Measurements from ENCODE around the gene RBPJ.
"Not testable (repeated sequence)": the region's sequence is repeated elsewhere in the genome, so short reads cannot be mapped to it uniquely, and the experiment has no call there.

The RBPJ gene

GRCh38 chr4:26302031-26302899 is 18.5 kb upstream of the RBPJ start:
- FAIRE-seq: no peak

- FAIRE-seq: no peak
Observed at GRCh38 chr4:26303008-26303407, 17.8 kb upstream of the RBPJ start.

GRCh38 chr4:26307037-26307800 is 13.6 kb upstream of the RBPJ start:
- FAIRE-seq: no peak

GRCh38 chr4:26308568-26308967 is 12.2 kb upstream of the RBPJ start:
- FAIRE-seq: no peak

- no peak for FAIRE-seq
Observed at GRCh38 chr4:26310264-26310663, 10.6 kb upstream of the RBPJ start.

GRCh38 chr4:26311633-26312032 is 9.2 kb upstream of the RBPJ start:
- no peak for FAIRE-seq

GRCh38 chr4:26315316-26315932 is 5.4 kb upstream of the RBPJ start:
- FAIRE-seq: not testable (repeated sequence)

GRCh38 chr4:26317766-26318165 is 3.0 kb upstream of the RBPJ start:
- FAIRE-seq: no peak

- FAIRE-seq: no peak
Observed at GRCh38 chr4:26319467-26319948, 1.3 kb upstream of the RBPJ start.

GRCh38 chr4:26319949-26320537 is 771 bp upstream of the RBPJ start:
- no peak for FAIRE-seq

- no peak for FAIRE-seq
Observed at GRCh38 chr4:26321373-26322221, 783 bp downstream of the RBPJ start.

- FAIRE-seq: no peak
Observed at GRCh38 chr4:26322346-26322745, 1.5 kb downstream of the RBPJ start.

- no peak for FAIRE-seq
Observed at GRCh38 chr4:26323821-26324220, 3.0 kb downstream of the RBPJ start.

- no peak for FAIRE-seq
Observed at GRCh38 chr4:26325191-26325590, 4.4 kb downstream of the RBPJ start.

- FAIRE-seq: no peak
Observed at GRCh38 chr4:26326791-26327190, 6.0 kb downstream of the RBPJ start.

- FAIRE-seq: peak; percentile 99
Observed at GRCh38 chr4:26330186-26330787, 9.5 kb downstream of the RBPJ start.

GRCh38 chr4:26330946-26331345 is 10.1 kb downstream of the RBPJ start:
- FAIRE-seq: no peak

- FAIRE-seq: no peak
Observed at GRCh38 chr4:26331380-26331950, 10.7 kb downstream of the RBPJ start.

- FAIRE-seq: no peak
Observed at GRCh38 chr4:26334366-26334765, 13.6 kb downstream of the RBPJ start.

GRCh38 chr4:26337612-26338011 is 16.8 kb downstream of the RBPJ start:
- no peak for FAIRE-seq

GRCh38 chr4:26342328-26343037 is 21.7 kb downstream of the RBPJ start:
- FAIRE-seq: no peak
